Astrocyte (in vitro differentiated cells and primary cell): ENCODE measurements around the gene GRHL1. TPM values are rescaled to one million over a fixed set of nuclear protein-coding genes. Genes with fewer than 3 reads are reported as not detected.

Experiments used
- DNase-seq: peaks from one replicate; pipeline ENCODE4 v3.0.0-alpha.2; 2010; ENCODE audit warnings: low read depth
- FAIRE-seq: peaks from 2 replicates; lab custom pipeline; 2011; peaks lifted over from hg19 to GRCh38; lab: Jason Lieb, UNC
- H2AFZ ChIP-seq: 2 replicates; pipeline ENCODE4 v1.6.0; 2012; ENCODE audit warnings: low read depth, low read length, inconsistent platforms
- H3K27ac ChIP-seq: 2 replicates; pipeline ENCODE4 v1.5.1; 2011; ENCODE audit warnings: low read depth, low read length, inconsistent platforms
- H3K27me3 ChIP-seq: 2 replicates; pipeline ENCODE4 v1.6.0; 2011; ENCODE audit warnings: low read length, inconsistent platforms; ENCODE audit not compliant: insufficient read depth
- H3K36me3 ChIP-seq: 2 replicates; pipeline ENCODE4 v1.5.1; 2011; ENCODE audit warnings: low read length, inconsistent platforms; ENCODE audit not compliant: insufficient read depth
- H3K4me1 ChIP-seq: 2 replicates; pipeline ENCODE4 v1.5.1; 2011; ENCODE audit warnings: low read length, inconsistent platforms; ENCODE audit not compliant: insufficient read depth
- H3K4me2 ChIP-seq: 2 replicates; pipeline ENCODE4 v1.6.0; 2012; ENCODE audit warnings: low read length, inconsistent platforms
- H3K4me3 ChIP-seq: 2 replicates; pipeline ENCODE4 v1.5.1; 2011; ENCODE audit warnings: low read depth, mild to moderate bottlenecking, low read length, inconsistent platforms; ENCODE audit not compliant: insufficient read depth
- H3K79me2 ChIP-seq: 2 replicates; pipeline ENCODE4 v1.6.0; 2012; ENCODE audit warnings: mild to moderate bottlenecking, low read length, inconsistent platforms; ENCODE audit not compliant: insufficient read depth
- H3K9ac ChIP-seq: 2 replicates; pipeline ENCODE4 v1.6.0; 2012; ENCODE audit warnings: mild to moderate bottlenecking, low read length, inconsistent platforms
- H3K9me3 ChIP-seq: 2 replicates; pipeline ENCODE4 v1.5.1; 2012; ENCODE audit warnings: low read depth, mild to moderate bottlenecking, low read length, inconsistent platforms; ENCODE audit not compliant: insufficient read depth
- H4K20me1 ChIP-seq: 2 replicates; pipeline ENCODE4 v1.6.0; 2012; ENCODE audit warnings: low read length, inconsistent platforms; ENCODE audit not compliant: insufficient read depth
- H3K27ac Mint-ChIP-seq: one replicate; pipeline ENCODE4 v1.8.0; 2021; ENCODE audit warnings: mild to moderate bottlenecking, mixed read lengths; ENCODE audit not compliant: unreplicated experiment
- H3K27me3 Mint-ChIP-seq: one replicate; pipeline ENCODE4 v1.8.0; 2021; ENCODE audit warnings: low read depth, mixed read lengths; ENCODE audit not compliant: unreplicated experiment
- H3K36me3 Mint-ChIP-seq: one replicate; pipeline ENCODE4 v1.8.0; 2021; ENCODE audit warnings: low read depth, mixed read lengths; ENCODE audit not compliant: unreplicated experiment
- H3K4me1 Mint-ChIP-seq: one replicate; pipeline ENCODE4 v1.8.0; 2021; ENCODE audit warnings: low read depth, mixed read lengths; ENCODE audit not compliant: unreplicated experiment
- H3K4me3 Mint-ChIP-seq: one replicate; pipeline ENCODE4 v1.8.0; 2021; ENCODE audit warnings: mild to moderate bottlenecking, moderate library complexity, mixed read lengths; ENCODE audit not compliant: unreplicated experiment
- H3K9me3 Mint-ChIP-seq: one replicate; pipeline ENCODE4 v1.8.0; 2021; ENCODE audit warnings: mild to moderate bottlenecking, mixed read lengths; ENCODE audit not compliant: unreplicated experiment
- EZH2 ChIP-seq: IDR thresholded peaks from 2 replicates; pipeline ENCODE4 v1.6.1; 2012; ENCODE audit warnings: mild to moderate bottlenecking, low read length, inconsistent platforms; ENCODE audit not compliant: insufficient read depth
- total RNA-seq: library from RNA; stranded (reverse); gene quantifications from 2 replicates; pipeline ENCODE4 v1.2.1, GENCODE V29; 2021
- TF ChIP-seq, protein P1 (sequence below): IDR thresholded peaks from 2 replicates; pipeline ENCODE4 v1.5.1; 2011; ENCODE audit warnings: low read depth, mild to moderate bottlenecking, inconsistent platforms, low read length, moderate library complexity; ENCODE audit not compliant: insufficient read depth

GRHL1 gene
- total RNA-seq, 1 donor from 2014 or later: 4.1 TPM

DNA sequence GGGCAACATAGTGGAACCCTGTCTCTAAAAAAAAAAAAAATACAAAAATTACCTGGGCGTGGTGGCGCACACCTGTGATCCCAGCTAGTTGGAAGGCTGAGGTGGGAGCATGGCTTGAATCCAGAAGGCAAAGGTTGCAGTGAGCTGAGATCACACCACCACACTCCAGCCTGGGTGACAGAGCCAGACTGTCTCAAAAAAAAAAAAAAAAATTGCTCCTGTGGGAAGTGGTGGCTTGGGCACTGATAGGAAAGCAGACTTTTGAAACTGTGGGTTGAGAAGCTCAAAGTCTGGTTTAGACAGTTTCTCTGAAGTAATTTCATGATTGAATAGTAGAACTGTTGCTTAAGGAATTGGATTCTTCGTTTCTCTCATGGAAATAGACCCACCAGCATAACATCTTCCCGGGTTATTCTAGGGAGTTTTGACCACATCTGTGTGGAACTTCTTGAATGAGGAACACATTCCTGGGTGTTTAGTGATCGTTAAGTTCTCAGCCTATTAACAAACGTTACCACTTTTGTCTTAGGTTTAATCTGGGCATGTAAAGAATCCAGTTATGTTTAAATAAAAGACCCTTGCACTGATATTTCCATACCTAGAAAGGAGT lies 33.5 kb downstream of the GRHL1 start:
- no peaks in the 10 kb centered on the region for H3K36me3 ChIP-seq
- peak overlapping the region; percentile 26 for H3K27ac ChIP-seq
- H3K27me3 Mint-ChIP-seq: no peaks in the 10 kb centered on the region
- FAIRE-seq (peak; percentile 82), DNase-seq (peak; percentile 88)
- TF ChIP-seq, protein P1, sequence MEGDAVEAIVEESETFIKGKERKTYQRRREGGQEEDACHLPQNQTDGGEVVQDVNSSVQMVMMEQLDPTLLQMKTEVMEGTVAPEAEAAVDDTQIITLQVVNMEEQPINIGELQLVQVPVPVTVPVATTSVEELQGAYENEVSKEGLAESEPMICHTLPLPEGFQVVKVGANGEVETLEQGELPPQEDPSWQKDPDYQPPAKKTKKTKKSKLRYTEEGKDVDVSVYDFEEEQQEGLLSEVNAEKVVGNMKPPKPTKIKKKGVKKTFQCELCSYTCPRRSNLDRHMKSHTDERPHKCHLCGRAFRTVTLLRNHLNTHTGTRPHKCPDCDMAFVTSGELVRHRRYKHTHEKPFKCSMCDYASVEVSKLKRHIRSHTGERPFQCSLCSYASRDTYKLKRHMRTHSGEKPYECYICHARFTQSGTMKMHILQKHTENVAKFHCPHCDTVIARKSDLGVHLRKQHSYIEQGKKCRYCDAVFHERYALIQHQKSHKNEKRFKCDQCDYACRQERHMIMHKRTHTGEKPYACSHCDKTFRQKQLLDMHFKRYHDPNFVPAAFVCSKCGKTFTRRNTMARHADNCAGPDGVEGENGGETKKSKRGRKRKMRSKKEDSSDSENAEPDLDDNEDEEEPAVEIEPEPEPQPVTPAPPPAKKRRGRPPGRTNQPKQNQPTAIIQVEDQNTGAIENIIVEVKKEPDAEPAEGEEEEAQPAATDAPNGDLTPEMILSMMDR: no peak
- TF ChIP-seq EZH2: no peak
- peaks cover 19% of the 10 kb centered on the region for H3K4me1 Mint-ChIP-seq
- peaks cover 31% of the 10 kb centered on the region for H3K4me1 ChIP-seq
- no peaks in the 10 kb centered on the region for H3K36me3 Mint-ChIP-seq
- no peak overlapping the region for H2AFZ ChIP-seq
- H3K4me3 ChIP-seq: no peak overlapping the region
- no peaks in the 10 kb centered on the region for H3K9me3 Mint-ChIP-seq
- no peaks in the 10 kb centered on the region for H3K9me3 ChIP-seq
- H3K9ac ChIP-seq: no peak overlapping the region
- H4K20me1 ChIP-seq: no peaks in the 10 kb centered on the region
- peak overlapping the region; percentile 58 for H3K27ac Mint-ChIP-seq
- H3K27me3 ChIP-seq: no peaks in the 10 kb centered on the region
- no peaks in the 10 kb centered on the region for H3K79me2 ChIP-seq
- peak overlapping the region; percentile 46 for H3K4me2 ChIP-seq
- no peak overlapping the region for H3K4me3 Mint-ChIP-seq

DNA sequence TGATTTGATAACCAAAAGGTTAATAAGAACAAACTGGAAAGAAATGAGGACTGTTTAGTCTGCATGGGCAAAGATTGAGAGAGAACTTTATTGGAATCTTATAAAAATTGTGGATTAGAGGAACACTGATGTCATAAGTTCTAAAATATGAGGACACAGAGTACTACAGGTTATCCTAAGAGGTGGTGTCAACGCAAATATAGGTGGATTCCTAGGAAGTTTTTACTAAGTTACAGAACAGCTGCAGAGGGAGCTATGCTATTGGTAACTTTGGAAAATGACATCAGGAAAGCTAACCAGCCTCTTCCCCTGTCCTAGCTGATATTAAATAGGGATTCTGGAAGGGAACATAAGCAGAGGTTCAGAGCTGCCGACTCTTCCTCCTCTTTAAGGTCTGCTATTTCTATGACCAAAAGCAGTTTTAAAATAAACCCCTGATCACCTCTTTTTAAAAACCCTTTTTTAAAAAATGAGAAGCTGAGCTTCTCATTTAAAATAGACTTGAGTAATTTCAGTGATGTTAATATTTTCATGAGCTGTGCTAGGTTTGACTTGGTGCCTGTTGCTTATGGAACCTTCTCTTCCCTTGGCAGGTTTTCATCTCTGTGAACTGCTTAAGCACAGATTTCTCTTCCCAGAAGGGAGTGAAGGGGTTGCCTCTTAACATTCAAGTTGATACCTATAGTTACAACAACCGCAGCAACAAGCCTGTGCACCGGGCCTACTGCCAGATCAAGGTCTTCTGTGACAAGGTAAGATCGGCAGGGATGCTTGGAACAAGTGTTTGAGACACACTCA lies 34.2 kb downstream of the GRHL1 start:
- FAIRE-seq (no peak), DNase-seq (no peak)
- no peaks in the 10 kb centered on the region for H3K27me3 ChIP-seq
- peak overlapping the region; percentile 9 for H3K27ac ChIP-seq
- Mint-ChIP-seq H3K4me1 (peaks cover 17% of the 10 kb centered on the region), H3K27ac (peak overlapping the region; percentile 28), H3K27me3 (no peaks in the 10 kb centered on the region), H3K9me3 (no peaks in the 10 kb centered on the region), H3K4me3 (no peak overlapping the region), H3K36me3 (no peaks in the 10 kb centered on the region)
- no peak overlapping the region for H3K9ac ChIP-seq
- H3K9me3 ChIP-seq: no peaks in the 10 kb centered on the region
- TF ChIP-seq, protein P1: no peak
- TF ChIP-seq EZH2: no peak
- no peaks in the 10 kb centered on the region for H3K79me2 ChIP-seq
- no peak overlapping the region for H2AFZ ChIP-seq
- peaks cover 31% of the 10 kb centered on the region for H3K4me1 ChIP-seq
- no peaks in the 10 kb centered on the region for H3K36me3 ChIP-seq
- H3K4me3 ChIP-seq: no peak overlapping the region
- H4K20me1 ChIP-seq: no peaks in the 10 kb centered on the region
- H3K4me2 ChIP-seq: peak overlapping the region; percentile 46
